ENCODE results near the gene MEGF11. TPM values are rescaled to one million over a fixed set of nuclear protein-coding genes. Genes with fewer than 3 reads are reported as not detected.

MEGF11 gene
- total RNA-seq, 1 donor from 2014 or later = under 0.01 TPM

GRCh38 chr15:66033143-66033542 lies 220.4 kb downstream of the MEGF11 start:
- DNase-seq (ENCODE audit: low read depth in 2 of 2) = no peak

GRCh38 chr15:66032006-66032405 lies 221.5 kb downstream of the MEGF11 start:
- DNase-seq (ENCODE audit: low read depth in 2 of 2) = no peak

- DNase-seq (ENCODE audit: low read depth in 2 of 2) = no peak
Observed at GRCh38 chr15:66030650-66031049, 222.9 kb downstream of the MEGF11 start.

GRCh38 chr15:66029650-66030049 lies 223.9 kb downstream of the MEGF11 start:
- DNase-seq (ENCODE audit: low read depth in 2 of 2) = no peak

GRCh38 chr15:66027268-66027805 lies 226.2 kb downstream of the MEGF11 start:
- peak in 1 of 2 donors; percentile 3 for DNase-seq (ENCODE audit: low read depth in 2 of 2)

- DNase-seq (ENCODE audit: low read depth in 2 of 2) = no peak
Observed at GRCh38 chr15:66025972-66026371, 227.6 kb downstream of the MEGF11 start.

GRCh38 chr15:66025015-66025452 lies 228.5 kb downstream of the MEGF11 start:
- no peak for DNase-seq (ENCODE audit: low read depth in 2 of 2)

GRCh38 chr15:66024116-66024515 lies 229.4 kb downstream of the MEGF11 start:
- no peak for DNase-seq (ENCODE audit: low read depth in 2 of 2)

- no peak for DNase-seq (ENCODE audit: low read depth in 2 of 2)
Observed at GRCh38 chr15:66023311-66023972, 230.1 kb downstream of the MEGF11 start.

- DNase-seq (ENCODE audit: low read depth in 2 of 2) = no peak
Observed at GRCh38 chr15:66022163-66022525, 231.4 kb downstream of the MEGF11 start.

GRCh38 chr15:66021496-66022162 lies 231.9 kb downstream of the MEGF11 start:
- no peak for DNase-seq (ENCODE audit: low read depth in 2 of 2)

- no peak for DNase-seq (ENCODE audit: low read depth in 2 of 2)
Observed at GRCh38 chr15:66019826-66020398, 233.6 kb downstream of the MEGF11 start.

GRCh38 chr15:66019368-66019767 lies 234.2 kb downstream of the MEGF11 start:
- no peak for DNase-seq (ENCODE audit: low read depth in 2 of 2)

GRCh38 chr15:66018488-66018797 lies 235.1 kb downstream of the MEGF11 start:
- DNase-seq (ENCODE audit: low read depth in 2 of 2) = no peak

GRCh38 chr15:66017792-66018487 lies 235.6 kb downstream of the MEGF11 start:
- no peak for DNase-seq (ENCODE audit: low read depth in 2 of 2)

- no peak for DNase-seq (ENCODE audit: low read depth in 2 of 2)
Observed at GRCh38 chr15:66017000-66017399, 236.6 kb downstream of the MEGF11 start.

GRCh38 chr15:66016199-66016598 lies 237.4 kb downstream of the MEGF11 start:
- no peak for DNase-seq (ENCODE audit: low read depth in 2 of 2)

GRCh38 chr15:66014635-66015182 lies 238.8 kb downstream of the MEGF11 start:
- DNase-seq (ENCODE audit: low read depth in 2 of 2) = no peak

- DNase-seq (ENCODE audit: low read depth in 2 of 2) = no peak
Observed at GRCh38 chr15:66014022-66014421, 239.5 kb downstream of the MEGF11 start.

- DNase-seq (ENCODE audit: low read depth in 2 of 2) = no peak
Observed at GRCh38 chr15:66008940-66009562, 244.5 kb downstream of the MEGF11 start.

- DNase-seq (ENCODE audit: low read depth in 2 of 2) = no peak
Observed at GRCh38 chr15:66007663-66008262, 245.8 kb downstream of the MEGF11 start.
